K562 (cell line): ENCODE data around the gene CKLF. TPM values are rescaled to one million over a fixed set of nuclear protein-coding genes. Genes with fewer than 3 reads are reported as not detected.

Experiments
- BMI1 ChIP-seq: fragments of 150-350 bp; IDR thresholded peaks from 2 replicates; pipeline ENCODE4 v1.6.1; 2014; ENCODE audit warnings: low read length
- CXXC5 ChIP-seq: fragments of 250-450 bp; sonication (Bioruptor Pico); IDR thresholded peaks from 2 replicates; pipeline ENCODE4 v1.8.0; 2022; ENCODE audit warnings: inconsistent platforms, mild to moderate bottlenecking, moderate library complexity
- MCM3 ChIP-seq: fragments of 450-650 bp; IDR thresholded peaks from 2 replicates; pipeline ENCODE4 v1.6.1; 2016
- NFE2 ChIP-seq: IDR thresholded peaks from 2 replicates; pipeline ENCODE4 v1.6.1; 2014; ENCODE audit warnings: antibody characterized with exemption, low read depth
- NR4A1 ChIP-seq, 2 experiments: fragments of 250-450 bp in 1 of 2; fragments of 450-650 bp in 1 of 2; sonication (Bioruptor Pico) in 1 of 2; IDR thresholded peaks; 2 replicates each; pipeline versions ENCODE4 v1.4.0 to v1.6.1; 2016 to 2020; ENCODE audit warnings: mild to moderate bottlenecking in 2 of 2, missing compliant biosample characterization in 1 of 2, missing genetic modification characterization in 1 of 2, moderate library complexity in 1 of 2
- PTTG1 ChIP-seq: fragments of 450-650 bp; IDR thresholded peaks from 2 replicates; pipeline ENCODE4 v1.6.1; 2016; ENCODE audit warnings: low read depth, mild to moderate bottlenecking, missing genetic modification characterization, missing compliant biosample characterization
- TCFL5 ChIP-seq: fragments of 250-450 bp; sonication (Bioruptor Pico); conservative IDR thresholded peaks from 2 replicates; pipeline ENCODE4 v1.6.1; 2021; ENCODE audit warnings: mild to moderate bottlenecking, moderate library complexity, matching md5 sums
- TGIF2 ChIP-seq: sonication (generic); formaldehyde crosslinking; IDR thresholded peaks from 2 replicates; pipeline ENCODE4 v1.8.1; 2022; ENCODE audit warnings: mild to moderate bottlenecking, missing genetic modification reagents, moderate library complexity
- polyA plus RNA-seq, 8 experiments: library from polyadenylated mRNA; depleted of rRNA in 4 of 8; stranded (reverse) in 5 of 8; unstranded in 3 of 8; fragments of >200 nt; fragmentation: Nextera tagmentation in 2 of 8; fragmentation: Illumina TruSeq in 1 of 8; extraction: Ambion mirVana in 2 of 8; extraction: Trizol in 1 of 8; gene quantifications; 2 replicates each; pipeline versions ENCODE4 v1.2.1 to v1.2.3, GENCODE V29; 2011 to 2014; ENCODE audit warnings: inconsistent platforms in 1 of 8, missing spikeins in 1 of 8
- total RNA-seq, 7 experiments: library from RNA; depleted of rRNA in 6 of 7; stranded (reverse); fragments of >200 nt in 6 of 7; fragmentation: Illumina TruSeq in 2 of 7; extraction: Trizol in 2 of 7; gene quantifications; 2 replicates each; pipeline versions ENCODE4 v1.2.1 to v1.2.3, GENCODE V29; 2011 to 2021; ENCODE audit warnings: low replicate concordance in 1 of 7
- TF ChIP-seq, protein P1 (sequence below): sonication (generic); formaldehyde crosslinking; IDR thresholded peaks from 2 replicates; pipeline ENCODE4 v1.8.0; 2023; ENCODE audit warnings: mild to moderate bottlenecking, missing genetic modification reagents
- TF ChIP-seq, protein P2 (sequence below): fragments of 450-650 bp; formaldehyde crosslinking; IDR thresholded peaks from 2 replicates; pipeline ENCODE4 v1.4.0; 2020; ENCODE audit warnings: mild to moderate bottlenecking, moderate library complexity
- TF ChIP-seq, protein P3 (sequence below), 3 experiments: fragments of 200-800 bp in 1 of 3; fragments of 250-450 bp in 1 of 3; fragments of 450-650 bp in 1 of 3; sonication (Bioruptor Pico) in 1 of 3; sonication (Bioruptor generic) in 1 of 3; formaldehyde crosslinking in 1 of 3; IDR thresholded peaks; 2 replicates each; pipeline versions ENCODE4 v1.6.1 to v1.8.0; 2016 to 2022; ENCODE audit warnings: mild to moderate bottlenecking in 2 of 3, missing genetic modification characterization in 2 of 3, missing compliant biosample characterization in 1 of 3, moderate library complexity in 1 of 3

The CKLF gene
- total and polyA plus RNA-seq, 9 of the 15 experiments (the other 6 are each of a cell fraction or from before 2014, with no cell fraction given): 84.8 to 322 (median 118) TPM

DNA sequence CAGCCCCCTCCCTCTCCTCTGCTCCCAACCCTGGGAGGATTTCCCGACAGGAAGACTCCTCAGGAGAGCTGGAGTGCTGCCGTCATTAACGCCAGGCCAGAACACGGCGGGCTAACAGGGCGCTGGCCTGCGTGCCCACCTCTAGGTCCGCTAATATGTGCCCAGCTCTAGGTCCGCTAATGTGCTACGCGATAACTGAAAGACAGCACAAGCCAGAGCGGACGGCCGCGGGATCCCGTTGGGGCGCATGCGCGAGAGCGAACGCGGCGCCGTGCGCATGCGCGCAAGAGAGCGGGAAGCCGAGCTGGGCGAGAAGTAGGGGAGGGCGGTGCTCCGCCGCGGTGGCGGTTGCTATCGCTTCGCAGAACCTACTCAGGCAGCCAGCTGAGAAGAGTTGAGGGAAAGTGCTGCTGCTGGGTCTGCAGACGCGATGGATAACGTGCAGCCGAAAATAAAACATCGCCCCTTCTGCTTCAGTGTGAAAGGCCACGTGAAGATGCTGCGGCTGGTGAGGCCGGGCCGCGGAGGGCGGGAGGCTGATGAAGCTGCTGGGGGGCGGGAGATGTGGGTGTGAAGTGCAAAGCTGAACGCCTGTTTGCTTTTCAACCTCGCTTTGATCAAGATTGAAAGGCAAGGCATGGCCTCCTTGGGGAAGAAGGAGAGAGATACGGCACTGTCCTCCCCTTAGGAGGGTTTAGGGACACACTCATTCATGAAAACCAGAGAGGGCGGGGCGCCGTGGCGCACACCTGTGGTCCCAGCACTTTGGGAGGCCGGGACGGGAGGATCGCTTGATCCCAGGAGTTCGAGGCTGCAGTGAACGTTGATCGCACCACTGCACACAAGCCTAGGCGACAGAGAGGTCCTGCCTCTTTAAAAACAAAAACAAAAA is at the start of gene CKLF (continued):
- TF ChIP-seq, protein P1, sequence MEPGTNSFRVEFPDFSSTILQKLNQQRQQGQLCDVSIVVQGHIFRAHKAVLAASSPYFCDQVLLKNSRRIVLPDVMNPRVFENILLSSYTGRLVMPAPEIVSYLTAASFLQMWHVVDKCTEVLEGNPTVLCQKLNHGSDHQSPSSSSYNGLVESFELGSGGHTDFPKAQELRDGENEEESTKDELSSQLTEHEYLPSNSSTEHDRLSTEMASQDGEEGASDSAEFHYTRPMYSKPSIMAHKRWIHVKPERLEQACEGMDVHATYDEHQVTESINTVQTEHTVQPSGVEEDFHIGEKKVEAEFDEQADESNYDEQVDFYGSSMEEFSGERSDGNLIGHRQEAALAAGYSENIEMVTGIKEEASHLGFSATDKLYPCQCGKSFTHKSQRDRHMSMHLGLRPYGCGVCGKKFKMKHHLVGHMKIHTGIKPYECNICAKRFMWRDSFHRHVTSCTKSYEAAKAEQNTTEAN: no peak
- TF ChIP-seq TGIF2 (CRISPR knock-in tag) (no peak), PTTG1 (no peak), TCFL5 (CRISPR knock-in tag) (0 out of 2 replicates have a peak, but pooled peaks have one; percentile 11), MCM3 (no peak), NFE2 (no peak), NR4A1 (CRISPR knock-in tag; IDR thresholded peaks at IDR 0.05) (0 out of 2 replicates have a peak, but pooled peaks have one; percentile 48), NR4A1 (tag; IDR thresholded peaks at IDR 0.05) (no peak), BMI1 (no peak), CXXC5 (CRISPR knock-in tag) (peak; percentile 81)
- TF ChIP-seq, protein P2, sequence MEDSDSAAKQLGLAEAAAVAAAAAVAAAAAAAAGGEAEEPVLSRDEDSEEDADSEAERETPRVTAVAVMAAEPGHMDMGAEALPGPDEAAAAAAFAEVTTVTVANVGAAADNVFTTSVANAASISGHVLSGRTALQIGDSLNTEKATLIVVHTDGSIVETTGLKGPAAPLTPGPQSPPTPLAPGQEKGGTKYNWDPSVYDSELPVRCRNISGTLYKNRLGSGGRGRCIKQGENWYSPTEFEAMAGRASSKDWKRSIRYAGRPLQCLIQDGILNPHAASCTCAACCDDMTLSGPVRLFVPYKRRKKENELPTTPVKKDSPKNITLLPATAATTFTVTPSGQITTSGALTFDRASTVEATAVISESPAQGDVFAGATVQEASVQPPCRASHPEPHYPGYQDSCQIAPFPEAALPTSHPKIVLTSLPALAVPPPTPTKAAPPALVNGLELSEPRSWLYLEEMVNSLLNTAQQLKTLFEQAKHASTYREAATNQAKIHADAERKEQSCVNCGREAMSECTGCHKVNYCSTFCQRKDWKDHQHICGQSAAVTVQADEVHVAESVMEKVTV (CRISPR knock-in tag): no peak
- TF ChIP-seq, protein P3, sequence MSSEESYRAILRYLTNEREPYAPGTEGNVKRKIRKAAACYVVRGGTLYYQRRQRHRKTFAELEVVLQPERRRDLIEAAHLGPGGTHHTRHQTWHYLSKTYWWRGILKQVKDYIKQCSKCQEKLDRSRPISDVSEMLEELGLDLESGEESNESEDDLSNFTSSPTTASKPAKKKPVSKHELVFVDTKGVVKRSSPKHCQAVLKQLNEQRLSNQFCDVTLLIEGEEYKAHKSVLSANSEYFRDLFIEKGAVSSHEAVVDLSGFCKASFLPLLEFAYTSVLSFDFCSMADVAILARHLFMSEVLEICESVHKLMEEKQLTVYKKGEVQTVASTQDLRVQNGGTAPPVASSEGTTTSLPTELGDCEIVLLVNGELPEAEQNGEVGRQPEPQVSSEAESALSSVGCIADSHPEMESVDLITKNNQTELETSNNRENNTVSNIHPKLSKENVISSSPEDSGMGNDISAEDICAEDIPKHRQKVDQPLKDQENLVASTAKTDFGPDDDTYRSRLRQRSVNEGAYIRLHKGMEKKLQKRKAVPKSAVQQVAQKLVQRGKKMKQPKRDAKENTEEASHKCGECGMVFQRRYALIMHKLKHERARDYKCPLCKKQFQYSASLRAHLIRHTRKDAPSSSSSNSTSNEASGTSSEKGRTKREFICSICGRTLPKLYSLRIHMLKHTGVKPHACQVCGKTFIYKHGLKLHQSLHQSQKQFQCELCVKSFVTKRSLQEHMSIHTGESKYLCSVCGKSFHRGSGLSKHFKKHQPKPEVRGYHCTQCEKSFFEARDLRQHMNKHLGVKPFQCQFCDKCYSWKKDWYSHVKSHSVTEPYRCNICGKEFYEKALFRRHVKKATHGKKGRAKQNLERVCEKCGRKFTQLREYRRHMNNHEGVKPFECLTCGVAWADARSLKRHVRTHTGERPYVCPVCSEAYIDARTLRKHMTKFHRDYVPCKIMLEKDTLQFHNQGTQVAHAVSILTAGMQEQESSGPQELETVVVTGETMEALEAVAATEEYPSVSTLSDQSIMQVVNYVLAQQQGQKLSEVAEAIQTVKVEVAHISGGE (CRISPR knock-in tag; IDR thresholded peaks at IDR 0.05): peak in 1 of 3 experiments; percentile 57; a peak in 2 of 6 replicates
